Measurements from ENCODE around the gene RHBDL1. TPM values are rescaled to one million over a fixed set of nuclear protein-coding genes. Genes with fewer than 3 reads are reported as not detected.

RHBDL1 gene
- total RNA-seq = 0.50 and 1.5 TPM in 2 replicates

DNA sequence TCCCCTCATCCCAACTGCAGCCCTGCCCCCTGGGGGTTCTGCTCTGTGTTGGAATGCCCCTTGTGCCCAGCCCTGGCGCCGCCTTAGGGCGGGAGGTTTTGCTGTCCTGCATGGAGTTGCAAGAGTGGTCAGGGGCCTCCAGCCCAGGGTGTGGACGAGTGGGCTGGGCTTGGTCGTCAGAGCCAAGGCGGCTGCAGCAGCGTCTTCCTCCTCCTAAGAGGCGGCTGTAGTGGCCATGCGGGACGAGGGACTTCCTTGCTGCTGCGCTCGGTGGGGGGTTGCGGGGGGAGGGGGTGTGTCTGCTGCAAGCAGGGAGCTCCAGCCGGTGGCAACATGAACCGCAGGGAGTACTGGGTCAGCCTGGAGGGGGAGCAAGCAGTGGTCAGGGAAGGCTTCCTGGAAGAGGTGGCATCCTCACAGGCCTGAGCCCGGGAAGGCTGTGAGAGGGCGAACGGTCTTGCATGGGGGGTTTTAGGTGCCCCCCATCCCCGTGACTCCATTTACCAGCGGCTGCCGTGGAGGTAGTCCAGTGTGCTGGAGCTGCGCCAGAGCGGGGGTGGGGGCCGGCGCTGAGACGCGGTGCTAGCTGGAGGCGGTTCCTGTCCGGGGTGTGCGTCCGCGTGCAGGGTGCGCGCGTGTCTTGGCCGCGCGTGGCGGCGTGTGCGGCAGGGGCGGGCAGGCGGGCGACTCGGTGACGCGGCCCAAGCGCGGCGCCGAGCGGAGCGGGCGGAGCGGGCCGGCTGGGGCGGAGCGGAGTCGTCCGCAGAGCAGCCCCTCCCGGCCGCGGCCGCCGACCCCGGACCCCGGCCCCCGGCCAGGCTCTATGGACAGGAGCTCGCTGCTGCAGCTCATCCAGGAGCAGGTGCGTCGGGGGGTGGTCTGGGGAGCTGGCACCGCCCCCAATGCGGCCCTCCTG is at the start of gene RHBDL1:
Gene RHBDL1 (plus strand): TSS at position 704 of the 916 bp plus-strand sequence. CDS start 120 bp downstream, at position 824.

DNA sequence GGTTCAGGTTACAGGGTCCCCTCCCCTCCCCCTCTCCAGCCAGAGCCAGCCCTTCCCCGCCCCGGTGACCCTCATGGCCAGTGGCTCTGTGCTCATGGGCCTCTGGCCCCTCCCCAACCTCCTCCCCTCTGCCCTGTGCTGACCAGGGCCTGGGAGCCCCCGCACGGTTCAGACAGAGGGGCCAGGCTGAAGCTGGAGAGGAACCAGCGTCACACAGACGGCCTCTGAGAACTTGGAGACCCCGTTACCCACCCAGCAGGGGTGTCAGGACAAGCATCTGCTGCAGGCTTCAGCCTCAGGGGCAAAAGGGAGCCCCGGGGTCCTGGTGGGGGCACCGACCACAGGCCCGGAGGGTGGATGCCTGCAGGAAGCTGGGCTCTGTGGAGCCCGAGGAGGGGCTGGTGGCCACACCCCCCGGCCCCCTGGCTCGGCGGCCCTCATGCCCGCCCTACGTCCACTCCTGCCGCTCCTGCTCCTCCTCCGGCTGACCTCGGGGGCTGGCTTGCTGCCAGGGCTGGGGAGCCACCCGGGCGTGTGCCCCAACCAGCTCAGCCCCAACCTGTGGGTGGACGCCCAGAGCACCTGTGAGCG is 44.6 kb upstream of the RHBDL1 start, which contains the start of gene WFIKKN1:
Gene WFIKKN1 (plus strand): TSS at position 171 of the 591 bp plus-strand sequence. CDS start 269 bp downstream, at position 440.

DNA sequence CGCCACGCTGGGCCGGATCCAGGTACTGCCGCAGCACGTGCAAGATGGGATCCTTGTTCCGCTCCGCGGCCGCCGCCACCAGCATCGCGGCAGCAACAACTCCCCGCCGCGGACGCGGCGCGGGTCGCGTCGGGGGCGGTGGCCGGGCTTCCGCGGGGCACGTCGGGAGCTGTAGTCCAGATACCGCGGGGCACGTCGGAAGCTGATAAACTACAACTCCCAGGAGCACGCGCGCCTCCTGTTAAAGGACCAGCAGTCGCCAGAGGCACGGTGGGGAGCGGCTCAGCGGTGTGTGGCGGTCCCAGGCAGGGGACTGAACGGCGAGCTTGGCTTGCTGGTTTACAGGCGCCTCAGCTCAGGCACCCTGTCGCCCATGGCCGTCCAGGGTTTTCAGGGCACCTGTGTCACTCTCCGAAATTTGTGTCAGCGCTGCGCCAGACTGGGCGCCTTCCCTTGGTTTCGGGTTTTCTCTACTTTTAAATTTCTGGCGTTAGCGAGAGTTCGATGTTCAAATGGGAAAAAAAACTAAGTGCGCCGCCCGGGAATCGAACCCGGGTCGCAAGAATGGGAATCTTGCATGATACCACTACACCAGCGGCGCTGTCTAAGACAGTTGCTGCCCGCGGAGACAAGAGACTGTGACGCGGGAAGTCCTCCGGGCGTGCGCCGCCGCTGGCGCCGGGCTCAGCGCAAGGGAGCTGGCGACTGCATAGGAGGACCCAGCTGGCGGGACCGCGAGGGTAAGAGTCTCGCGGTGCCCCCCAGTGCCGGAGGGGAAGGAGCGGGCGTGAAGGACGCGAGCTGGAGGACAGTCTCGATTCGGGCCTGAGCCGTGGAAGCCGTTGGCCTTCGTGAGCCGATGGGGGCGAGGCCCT is 39.0 kb upstream of the RHBDL1 start, which contains the start of gene METTL26:
Gene METTL26 (minus strand): TSS at position 100 of the 875 bp plus-strand sequence. CDS start 15 bp downstream, at position 85.

DNA sequence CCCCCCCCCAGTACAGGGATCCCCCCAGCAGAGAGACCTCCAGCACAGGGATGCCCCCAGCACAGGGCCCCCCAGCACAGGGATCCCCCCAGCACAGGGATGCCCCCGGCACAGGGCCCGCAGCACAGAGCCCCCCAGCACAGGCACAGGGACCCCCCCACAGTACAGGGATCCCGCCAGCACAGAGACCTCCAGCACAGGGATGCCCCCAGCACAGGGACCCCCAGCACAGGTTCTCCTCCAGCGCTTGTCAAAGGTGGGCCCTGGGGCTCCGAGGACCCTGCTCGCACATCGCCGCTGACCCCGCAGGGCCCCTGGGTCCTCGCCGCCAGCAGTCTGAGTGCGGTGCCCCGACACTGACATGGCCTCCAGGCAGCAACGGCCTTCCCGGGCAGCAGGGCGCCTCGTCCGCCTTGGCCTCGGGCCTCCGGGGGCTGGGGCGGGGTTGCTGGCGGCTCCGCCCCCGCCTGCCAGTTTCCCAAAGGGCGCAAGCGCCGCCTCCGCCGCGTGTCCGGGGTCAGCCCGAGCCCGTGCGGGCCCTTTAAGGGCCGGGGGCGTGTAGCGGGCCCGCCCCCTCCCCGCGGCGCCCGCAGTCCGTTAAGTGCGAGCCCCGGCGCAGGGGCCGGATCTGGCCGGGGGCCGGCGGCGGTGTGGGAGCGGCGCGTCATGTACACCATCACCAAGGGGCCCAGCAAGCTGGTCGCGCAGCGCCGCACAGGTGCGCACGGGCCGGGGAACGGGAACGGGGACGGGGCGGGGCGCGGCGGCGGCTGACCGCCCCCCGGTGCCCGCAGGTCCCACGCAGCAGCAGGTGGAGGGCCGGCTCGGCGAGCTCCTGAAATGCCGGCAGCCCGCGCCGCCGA is 33.9 kb upstream of the RHBDL1 start, which contains the start of gene MCRIP2:
Gene MCRIP2 (plus strand): TSS at position 503 of the 863 bp plus-strand sequence. CDS start 164 bp downstream, at position 667.

DNA sequence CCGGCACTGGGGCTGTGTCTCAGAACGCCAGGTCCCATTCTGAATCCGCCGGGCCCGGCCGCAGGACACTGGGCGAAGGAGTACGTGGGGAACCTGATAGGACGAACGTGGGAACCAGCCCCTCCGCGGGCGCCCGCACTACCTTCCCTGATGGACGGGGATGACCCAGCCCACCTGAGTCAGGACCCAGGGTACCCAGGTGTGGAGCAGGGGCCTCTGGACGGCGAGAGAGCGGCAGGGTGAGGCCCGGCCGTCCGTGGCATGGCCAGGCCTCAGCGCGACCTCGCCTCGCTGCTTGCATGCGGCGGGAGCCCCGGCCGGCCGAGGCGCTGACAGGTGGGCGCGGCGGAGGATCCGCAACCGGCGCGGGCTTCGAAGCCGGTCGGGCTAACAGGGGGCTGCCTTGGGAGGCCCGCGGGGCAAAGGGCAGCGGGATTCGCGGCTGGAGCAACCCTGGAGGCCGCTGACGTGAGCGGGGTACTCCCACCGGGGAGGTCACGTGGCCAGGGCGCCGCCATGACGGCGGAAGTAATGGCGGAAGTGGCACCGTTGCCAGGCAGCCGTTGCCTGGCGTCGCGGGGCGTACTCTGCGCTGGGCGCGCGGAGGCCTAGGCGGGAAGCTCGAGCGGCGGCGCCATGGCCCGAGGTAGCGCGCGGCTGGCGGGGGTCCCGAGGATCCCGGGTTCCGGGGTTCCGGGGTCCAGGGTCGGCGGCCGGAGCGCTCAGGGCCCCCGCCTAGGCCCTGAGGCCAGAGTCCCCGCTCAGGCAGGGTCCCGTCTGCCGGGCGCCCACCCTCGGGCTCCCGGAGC is 26.5 kb upstream of the RHBDL1 start, which contains the start of gene WDR90:
Gene WDR90 (plus strand): TSS at position 585 of the 809 bp plus-strand sequence. CDS start 52 bp downstream, at position 637.

DNA sequence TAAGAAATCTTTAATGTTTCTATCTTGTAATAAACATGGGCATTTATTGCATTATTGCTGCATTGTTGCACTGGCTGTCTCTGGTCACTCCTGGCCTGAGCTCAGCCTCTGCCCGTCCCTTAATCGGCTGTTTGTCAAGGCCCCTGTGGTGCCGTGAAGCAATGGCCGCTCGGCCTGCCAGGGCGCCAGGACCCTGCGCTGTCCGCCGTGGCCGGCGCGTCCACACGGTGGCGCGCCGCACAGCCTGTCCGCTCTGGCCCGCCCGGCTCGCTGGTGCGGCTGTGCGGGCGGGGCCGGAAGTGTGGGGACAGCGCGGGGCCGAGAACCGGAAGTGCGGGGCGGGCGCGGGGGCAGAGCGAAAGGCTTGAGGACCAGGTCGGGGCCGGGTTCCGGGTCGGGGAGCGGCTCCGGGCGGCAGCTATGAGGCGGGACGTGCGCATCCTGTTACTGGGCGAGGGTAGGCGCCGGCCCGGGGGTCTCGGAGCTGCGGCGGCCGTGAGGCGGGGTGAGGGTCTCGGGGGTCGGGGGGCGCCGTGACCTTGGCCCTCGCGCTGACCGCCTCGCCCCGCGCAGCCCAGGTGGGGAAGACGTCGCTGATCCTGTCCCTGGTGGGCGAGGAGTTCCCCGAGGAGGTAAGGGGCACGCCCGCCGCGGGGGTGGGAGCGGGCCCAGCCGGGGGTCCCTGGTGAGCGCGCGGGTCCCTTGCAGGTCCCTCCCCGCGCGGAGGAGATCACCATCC is 7.5 kb upstream of the RHBDL1 start, which contains the start of gene RHOT2:
Gene RHOT2 (plus strand): TSS at position 353 of the 739 bp plus-strand sequence. CDS start 68 bp downstream, at position 421.

DNA sequence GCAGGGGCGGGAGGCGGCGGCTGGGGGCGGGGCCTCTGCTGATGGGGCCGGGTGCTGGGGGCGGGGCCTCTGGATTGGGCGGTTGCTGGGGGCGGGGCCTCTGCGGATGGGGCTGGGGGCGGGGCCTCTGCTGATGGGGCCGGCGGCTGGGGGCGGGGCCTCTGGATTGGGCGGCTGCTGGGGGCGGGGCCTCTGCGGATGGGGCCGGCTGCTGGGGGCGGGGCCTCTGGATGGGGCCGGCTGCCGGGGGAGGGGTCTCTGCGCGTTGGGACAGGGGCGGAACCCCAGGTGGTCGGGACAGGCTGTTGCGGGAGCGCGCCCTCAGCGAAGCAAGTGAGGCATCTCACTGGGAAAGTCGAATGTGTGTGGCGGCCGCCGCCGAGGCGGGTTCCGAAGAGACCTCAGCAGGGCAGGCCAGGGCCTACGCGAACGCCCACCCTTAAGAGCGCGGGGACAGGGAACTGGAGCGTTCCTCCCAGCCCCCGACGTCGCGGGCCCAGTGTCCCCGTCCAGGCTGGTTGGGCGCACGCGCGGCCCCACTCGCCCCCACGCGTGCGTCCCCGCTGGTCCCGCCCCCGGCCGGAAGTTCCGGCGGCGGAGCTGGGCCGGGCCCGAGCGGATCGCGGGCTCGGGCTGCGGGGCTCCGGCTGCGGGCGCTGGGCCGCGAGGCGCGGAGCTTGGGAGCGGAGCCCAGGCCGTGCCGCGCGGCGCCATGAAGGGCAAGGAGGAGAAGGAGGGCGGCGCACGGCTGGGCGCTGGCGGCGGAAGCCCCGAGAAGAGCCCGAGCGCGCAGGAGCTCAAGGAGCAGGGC is 4.5 kb downstream of the RHBDL1 start, which contains the start of gene STUB1:
Gene STUB1 (plus strand): TSS at position 597 of the 811 bp plus-strand sequence. CDS start 116 bp downstream, at position 713.

DNA sequence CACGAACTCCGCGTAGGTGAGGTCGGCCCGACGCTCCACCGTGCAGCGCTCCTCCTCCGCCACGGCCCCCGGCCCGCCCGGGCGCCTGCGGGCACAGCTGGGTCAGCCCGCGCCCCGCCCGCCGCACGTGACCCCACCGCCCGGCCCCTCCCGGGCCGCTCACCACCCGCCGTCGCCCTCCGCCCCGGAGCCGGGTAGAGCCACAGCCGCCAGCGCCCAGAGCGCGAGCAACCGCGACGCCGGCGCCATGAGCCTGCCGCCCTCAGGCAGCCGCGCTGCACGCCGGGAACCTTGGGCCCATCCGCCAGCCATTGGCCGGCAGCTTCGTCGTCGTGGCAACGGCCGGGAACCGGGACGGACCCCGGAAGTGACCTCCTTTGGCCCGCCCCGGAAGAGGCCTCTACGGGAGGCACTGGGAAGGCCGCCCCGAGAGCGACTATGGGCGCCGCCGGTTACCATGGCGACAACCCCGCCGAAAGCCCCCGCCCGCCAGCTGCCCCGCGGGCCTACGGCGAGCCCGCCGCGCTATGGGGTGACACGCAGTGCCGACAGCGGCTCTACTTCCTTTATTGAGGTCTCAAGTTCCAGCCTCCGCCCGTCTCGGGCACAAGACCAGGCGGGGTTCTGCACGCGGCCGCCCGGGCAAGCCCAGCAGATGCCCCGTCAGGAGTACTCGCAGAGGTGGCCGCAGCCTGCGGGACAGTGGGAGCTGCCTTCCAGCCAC is 8.8 kb downstream of the RHBDL1 start, which contains the start of gene JMJD8:
Gene JMJD8 (minus strand): TSS at position 264 of the 724 bp plus-strand sequence. CDS start 15 bp downstream, at position 249.

DNA sequence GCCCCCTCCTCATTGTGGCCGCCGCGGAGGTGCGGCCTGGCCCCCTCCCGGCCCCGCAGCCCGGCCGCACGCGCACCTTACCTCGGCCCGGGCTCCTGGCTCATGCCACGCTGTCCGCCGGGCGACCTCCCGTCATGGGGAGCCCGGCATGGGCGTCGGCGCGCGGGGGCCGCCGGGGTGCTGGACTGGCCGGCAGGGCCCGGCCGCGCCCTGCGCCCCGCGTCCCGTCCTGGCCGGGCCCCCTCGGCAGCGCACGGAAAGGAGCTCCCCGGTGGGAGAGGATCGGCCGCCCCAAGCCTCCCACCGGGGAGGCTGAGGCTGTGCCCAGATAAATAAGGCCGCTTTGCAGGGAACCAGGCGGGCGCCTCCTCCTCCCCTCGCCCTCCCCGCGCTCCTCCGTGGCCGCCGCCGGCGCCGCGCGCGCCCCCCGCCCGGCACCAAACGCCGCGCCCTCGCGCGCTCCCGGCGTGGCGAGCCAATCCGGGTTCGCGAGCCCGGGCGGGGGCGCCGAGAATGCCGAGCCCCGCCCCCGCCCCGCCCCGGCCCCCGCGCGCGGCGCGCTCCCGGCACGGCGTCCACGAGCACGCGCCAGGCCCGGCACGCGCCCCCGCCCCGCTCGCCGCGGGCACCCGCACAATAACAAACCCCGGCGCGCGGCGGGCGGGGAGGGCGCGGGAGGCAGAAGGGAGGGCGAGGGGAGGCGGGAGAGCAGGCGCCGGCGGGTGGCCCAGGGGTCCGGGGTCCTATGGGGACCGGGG is 30.1 kb downstream of the RHBDL1 start, which contains the start of gene FBXL16:
Gene FBXL16 (minus strand): TSS at position 371 of the 758 bp plus-strand sequence. CDS start 8,396 bp downstream, outside the sequence.

DNA sequence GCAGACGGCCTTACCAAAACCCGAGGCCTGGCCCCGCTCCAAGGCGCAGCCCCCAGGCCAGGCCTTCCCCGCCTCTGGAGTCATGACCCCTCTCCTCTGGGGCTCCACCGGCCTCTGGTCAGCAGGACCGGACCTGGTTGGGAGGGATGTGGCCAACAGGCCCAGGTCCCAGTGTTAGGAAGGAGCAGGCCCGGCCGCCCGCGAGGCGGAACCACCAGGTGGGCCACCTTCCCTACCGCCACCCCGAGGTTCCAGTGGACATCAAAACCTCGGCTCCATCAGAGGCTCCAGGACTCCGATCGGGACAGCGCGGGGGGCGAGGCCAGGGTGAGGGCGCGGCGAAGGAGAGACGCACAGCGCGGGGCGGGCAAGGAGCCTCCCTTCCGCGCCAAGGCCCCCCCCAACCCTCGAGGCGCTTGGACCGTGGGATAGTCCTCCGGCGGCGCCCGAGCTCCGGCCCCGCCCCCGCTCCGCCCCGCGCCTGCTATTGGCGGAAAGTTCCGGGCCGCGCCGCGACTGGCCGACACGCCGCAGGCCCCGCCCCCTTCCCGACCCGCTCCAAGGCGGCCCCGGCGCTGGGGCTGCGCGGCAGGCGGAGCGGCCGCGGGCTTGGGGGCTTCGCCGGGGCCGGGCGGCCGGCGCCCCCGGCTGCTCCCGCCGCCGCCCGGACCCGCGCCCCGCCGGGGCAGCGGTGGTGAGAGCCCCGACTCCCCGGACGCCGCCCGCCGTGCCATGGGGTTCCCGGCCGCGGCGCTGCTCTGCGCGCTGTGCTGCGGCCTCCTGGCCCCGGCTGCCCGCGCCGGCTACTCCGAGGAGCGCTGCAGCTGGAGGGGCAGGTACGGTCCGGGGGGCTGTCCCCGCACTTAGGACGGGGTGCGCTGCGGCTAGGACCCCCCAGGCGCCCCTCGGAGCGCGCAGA is 39.3 kb downstream of the RHBDL1 start, which contains the start of gene METRN:
Gene METRN (plus strand): TSS at position 561 of the 919 bp plus-strand sequence. CDS start 172 bp downstream, at position 733.

DNA sequence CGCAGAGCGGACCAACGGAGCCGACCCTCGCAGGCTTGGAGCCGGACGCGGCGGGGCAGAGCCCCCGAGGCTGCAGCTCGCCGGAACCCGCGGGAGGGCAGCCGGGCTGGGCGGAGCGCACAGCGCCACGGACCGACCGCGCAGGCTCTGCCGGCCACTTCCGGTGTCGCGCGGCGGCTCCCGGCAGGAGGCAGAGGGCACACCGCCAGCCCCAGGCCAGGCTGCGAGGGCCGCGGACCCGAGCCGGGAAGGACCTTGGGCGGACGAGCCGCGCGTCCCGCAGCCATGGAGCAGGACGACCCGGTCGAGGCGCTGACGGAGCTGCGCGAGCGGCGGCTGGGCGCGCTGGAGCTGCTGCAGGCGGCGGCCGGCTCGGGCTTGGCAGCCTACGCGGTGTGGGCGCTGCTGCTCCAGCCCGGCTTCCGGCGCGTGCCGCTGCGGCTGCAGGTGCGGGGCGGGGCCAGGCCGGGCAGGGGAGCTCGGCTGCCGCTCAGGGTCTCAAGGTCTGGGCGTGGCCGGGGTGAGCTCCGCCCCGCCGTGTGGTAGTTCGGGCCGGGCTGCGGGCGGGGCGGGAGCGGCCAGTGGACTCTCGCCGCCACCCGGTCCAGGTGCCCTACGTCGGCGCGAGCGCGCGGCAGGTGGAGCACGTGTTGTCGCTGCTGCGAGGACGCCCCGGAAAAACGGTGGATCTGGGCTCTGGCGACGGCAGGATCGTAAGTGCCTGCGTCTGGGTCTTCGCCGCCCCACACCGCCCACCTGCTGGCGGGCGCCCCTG is 45.7 kb downstream of the RHBDL1 start, which contains the start of gene ANTKMT:
Gene ANTKMT (plus strand): TSS at position 157 of the 775 bp plus-strand sequence. CDS start 129 bp downstream, at position 286.

DNA sequence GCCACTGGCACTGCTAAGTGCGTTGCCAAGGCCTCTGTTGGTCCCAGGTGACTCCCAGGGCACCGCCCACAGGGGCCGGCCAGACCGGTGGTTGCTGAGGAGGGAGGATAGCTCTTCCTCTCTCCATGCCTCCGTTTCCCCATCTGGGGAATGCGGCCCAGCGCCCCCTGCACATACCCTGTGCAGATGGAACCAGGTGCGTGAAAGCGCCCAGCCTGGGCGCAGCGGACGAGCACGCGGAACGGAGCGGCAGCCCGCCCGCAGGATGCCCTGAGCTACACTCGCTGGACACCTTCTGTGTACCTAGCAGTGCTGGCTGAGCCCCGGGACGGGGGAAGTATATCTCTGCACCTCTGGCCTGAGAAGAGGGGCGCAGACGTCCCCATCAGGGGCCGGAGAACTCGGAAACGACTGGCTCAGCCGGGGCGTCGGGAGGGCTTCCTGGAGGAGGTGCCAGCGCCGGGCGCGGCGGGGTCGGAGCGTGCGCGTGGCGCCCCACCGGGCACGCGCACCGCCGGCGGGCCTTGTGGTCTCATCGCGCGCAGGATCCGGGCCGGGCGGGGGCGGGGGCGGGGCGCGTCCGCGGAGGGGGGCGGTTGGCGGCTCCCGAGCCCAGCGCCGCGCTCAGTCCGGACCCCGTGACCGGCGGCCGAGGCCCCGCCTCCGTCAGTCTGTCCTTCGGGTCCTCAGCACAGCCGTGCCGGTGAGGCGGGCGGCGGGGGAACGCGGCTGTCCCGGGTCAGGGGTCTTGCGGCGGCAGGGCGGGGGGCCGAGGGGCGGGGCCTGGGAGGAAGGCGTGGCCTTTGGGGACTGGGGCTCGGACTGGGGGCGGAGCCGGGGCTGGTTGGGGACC is 51.2 kb downstream of the RHBDL1 start, which contains the start of the genes CCDC78 and HAGHL:
Gene CCDC78 (minus strand): TSS at position 6 of the 853 bp plus-strand sequence. CDS start 76 bp downstream, outside the sequence.
Gene HAGHL (plus strand): TSS at position 669 of the 853 bp plus-strand sequence. CDS start 404 bp downstream, outside the sequence.

